CMK (cell line): ENCODE data around the gene PYHIN1.
"Not testable (repeated sequence)": the region's sequence is repeated elsewhere in the genome, so short reads cannot be mapped to it uniquely, and the experiment has no call there.

Experiments used
- DNase-seq: peaks from one replicate; pipeline ENCODE4 v3.0.0-alpha.2; 2010; ENCODE audit warnings: low read depth

PYHIN1 gene

DNA sequence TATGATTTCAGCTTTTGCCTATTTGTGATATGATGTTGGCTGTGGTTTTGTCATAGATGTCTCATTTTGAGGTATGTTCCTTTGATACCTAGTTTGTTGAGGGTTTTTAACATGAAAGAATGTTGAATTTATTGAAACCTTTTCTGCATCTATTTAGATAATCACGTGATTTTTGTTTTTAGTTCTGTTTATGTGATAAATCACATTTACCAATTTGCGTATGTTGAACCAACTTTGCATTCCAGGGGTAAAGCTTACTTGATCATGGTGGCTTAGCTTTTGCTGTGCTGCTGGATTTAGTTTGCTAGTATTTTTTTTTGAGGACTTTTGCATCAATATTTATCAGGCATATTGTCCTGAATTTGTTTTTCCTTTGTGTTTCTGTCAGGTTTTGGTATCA, 51.9 kb downstream of the PYHIN1 start:
- no peak for DNase-seq

GRCh38 chr1:158984386-158984785, 53.0 kb downstream of the PYHIN1 start:
- no peak for DNase-seq

DNA sequence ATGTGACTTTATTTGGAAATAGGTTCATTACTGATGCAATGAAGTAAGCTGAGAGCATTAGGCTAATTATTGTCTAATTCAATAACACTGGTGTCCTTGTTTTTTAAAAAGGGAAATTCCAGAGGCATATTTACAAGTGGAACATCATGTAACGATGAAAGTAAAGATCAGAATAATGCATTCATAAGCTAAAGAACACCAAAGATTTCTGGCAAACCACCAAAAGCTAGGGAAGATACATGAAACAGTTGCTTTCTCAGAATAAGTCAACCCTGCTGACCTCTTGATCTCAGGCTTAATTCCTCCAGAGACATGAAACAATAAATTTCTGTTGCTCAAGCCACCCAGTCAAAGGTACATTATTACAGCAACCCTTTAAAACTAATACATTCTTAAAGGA, 58.1 kb downstream of the PYHIN1 start:
- no peak for DNase-seq

DNA sequence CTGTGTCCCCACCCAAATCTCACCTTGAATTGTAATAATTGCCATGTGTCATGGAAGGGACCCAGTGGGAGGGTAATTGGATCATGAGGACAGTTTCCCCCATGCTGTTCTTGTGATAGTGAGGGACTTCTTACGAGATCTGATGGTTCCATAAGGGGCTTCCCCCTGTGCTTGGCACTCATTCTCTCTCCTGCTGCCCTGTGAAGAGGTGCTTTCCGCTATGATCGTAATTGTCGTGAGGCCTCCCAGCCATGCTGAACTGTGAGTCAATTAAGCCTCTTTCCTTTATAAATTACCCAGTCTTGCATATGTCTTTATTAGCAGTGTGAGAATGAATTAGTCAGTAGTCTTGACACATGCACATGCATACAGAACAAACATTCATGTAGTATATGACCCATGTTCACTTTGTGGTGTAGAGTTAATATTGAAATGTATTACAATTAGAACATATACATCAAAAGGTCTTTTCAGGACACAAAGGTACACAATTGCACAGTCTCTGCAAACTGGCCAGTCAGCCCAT, 61.5 kb downstream of the PYHIN1 start:
- no peak for DNase-seq

GRCh38 chr1:158996998-158997397, 65.6 kb downstream of the PYHIN1 start:
- DNase-seq, result no peak

DNA sequence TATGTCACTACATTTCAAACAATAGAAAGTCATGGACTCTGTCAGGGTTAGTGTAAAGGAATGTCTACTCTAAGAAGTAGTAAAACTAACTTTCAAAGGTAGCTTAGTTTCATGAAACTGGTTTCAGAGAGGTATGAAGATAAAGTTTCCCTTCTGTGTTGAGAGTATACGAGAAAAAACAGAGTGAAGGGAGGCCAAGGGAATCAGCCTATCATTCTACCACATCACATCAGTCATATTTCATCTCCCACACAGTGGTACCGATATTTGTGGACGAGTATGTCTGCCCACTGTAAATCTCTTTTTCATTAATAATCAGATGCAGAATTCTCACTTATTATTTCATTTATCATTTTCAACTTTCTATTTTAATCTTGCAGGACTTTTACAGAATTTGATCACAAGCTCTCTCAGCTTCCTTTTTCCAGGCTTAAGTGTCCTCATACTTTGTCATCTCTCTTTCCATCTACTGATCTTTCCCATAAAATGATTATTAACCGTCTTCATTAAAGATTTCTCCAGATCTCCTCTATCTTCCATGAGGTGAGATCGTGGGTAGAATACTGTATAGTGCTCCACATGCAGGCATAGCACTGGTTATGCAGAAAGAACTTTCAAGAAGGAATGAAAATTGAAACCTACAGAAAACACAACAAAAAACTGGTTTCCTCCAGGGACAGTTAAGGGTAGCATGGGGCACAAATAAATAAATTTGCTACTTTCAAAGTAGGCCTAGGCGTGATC, 66.9 kb downstream of the PYHIN1 start:
- no peak for DNase-seq

- DNase-seq, result no peak
These were observed 67.4 kb downstream of the PYHIN1 start for GRCh38 chr1:158998781-158999161.

GRCh38 chr1:158999316-159000069, 68.1 kb downstream of the PYHIN1 start:
- DNase-seq, result no peak

- DNase-seq, result no peak
These were observed 68.7 kb downstream of the PYHIN1 start for GRCh38 chr1:159000070-159000409.

DNA sequence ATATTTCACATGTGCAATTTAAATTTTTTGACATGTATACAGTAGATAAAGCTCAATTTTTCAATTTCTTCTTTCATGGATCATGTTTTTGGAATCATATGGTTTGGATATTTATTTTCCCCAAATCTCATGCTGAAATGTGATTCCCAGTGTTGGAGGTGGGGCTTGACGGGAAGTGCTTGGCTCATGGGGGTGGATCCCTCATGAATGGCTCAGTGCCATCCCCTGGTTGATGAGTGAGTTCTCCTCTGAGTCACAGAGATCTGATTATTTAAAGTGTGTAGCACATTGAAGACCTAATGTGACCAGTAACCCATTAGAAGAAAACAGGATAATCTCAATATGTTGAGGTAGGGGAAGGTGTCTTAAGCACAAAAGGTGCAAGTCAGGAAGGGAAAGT, 69.3 kb downstream of the PYHIN1 start:
- DNase-seq, result no peak

- no peak for DNase-seq
These were observed 73.8 kb downstream of the PYHIN1 start for GRCh38 chr1:159005161-159005560.

DNA sequence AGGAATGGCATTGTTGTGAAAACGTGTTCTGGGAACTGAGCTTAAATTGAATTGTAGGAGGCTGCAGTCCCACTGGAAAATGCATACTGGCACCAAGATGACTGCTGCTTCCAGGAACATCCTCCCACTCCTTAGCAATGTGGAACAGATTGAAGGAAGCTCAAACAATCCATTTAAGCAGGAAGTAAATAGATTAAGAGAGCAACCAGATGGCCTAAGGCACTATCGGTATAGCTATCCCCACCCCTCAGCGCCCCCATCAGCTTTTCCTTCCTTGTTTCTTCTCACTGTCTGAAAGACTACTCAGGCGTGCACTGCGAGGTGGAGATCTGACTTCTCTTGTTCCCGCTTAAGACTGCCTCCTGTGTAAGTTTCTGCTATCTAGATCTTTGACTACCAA, 74.3 kb downstream of the PYHIN1 start:
- peak; percentile 55 for DNase-seq

- not testable (repeated sequence) for DNase-seq
These were observed 75.0 kb downstream of the PYHIN1 start for GRCh38 chr1:159006210-159006807.

GRCh38 chr1:159007726-159008125, 76.4 kb downstream of the PYHIN1 start:
- no peak for DNase-seq

DNA sequence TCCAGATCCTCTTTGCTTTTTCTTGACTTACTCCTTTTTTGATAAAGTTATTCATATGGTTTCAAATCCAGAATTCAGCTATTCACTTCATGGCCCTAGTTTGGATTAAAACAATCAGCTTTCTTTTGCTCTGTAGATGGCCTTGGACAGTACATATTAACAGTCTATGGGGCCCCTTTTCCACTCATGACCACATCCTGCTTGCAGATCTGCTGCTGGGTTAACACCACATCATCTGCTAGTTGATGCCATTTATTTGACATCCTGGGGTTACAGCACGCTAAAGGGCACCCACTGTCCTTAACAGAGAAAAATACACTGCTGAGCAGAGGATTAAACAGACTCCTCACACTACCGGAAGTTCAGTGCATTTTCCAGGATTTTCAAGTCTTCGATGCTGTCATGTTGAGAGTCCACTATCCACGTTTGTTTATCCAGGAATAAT, 77.4 kb downstream of the PYHIN1 start:
- DNase-seq, result peak; percentile 78

- no peak for DNase-seq
These were observed 77.9 kb downstream of the PYHIN1 start for GRCh38 chr1:159009287-159009686.

GRCh38 chr1:159009704-159010361, 78.5 kb downstream of the PYHIN1 start, which contains the start of gene IFI16:
Gene IFI16 (plus strand): TSS chr1:159009907. CDS start chr1:159014681, 4,774 bp downstream.
- DNase-seq, result peak; percentile 53

- DNase-seq, result no peak
These were observed 79.0 kb downstream of the PYHIN1 start for GRCh38 chr1:159010391-159010790.

- not testable (repeated sequence) for DNase-seq
These were observed 79.6 kb downstream of the PYHIN1 start for GRCh38 chr1:159011001-159011400.

GRCh38 chr1:159011751-159012150, 80.4 kb downstream of the PYHIN1 start:
- no peak for DNase-seq

- no peak for DNase-seq
These were observed 81.1 kb downstream of the PYHIN1 start for GRCh38 chr1:159012495-159012894.

GRCh38 chr1:159014003-159014571, 82.7 kb downstream of the PYHIN1 start:
- DNase-seq, result no peak
